HG03066 (cell line): ENCODE data around the gene CNTD1.
"Not testable (repeated sequence)": the region's sequence is repeated elsewhere in the genome, so short reads cannot be mapped to it uniquely, and the experiment has no call there.

Experiments used
- ATAC-seq: cut with Tn5 transposase; IDR thresholded peaks from one replicate; pipeline ENCODE4 v1.9.1; 2021; ENCODE audit warnings: low read depth; ENCODE audit not compliant: unreplicated experiment

Gene CNTD1

GRCh38 chr17:42844761-42845555 lies 46.3 kb downstream of the CNTD1 start:
- ATAC-seq, result no peak

- no peak for ATAC-seq
These were observed 46.9 kb downstream of the CNTD1 start for GRCh38 chr17:42845556-42845917.

GRCh38 chr17:42845918-42846593 lies 47.4 kb downstream of the CNTD1 start:
- no peak for ATAC-seq

GRCh38 chr17:42846594-42847280 lies 48.1 kb downstream of the CNTD1 start:
- no peak for ATAC-seq

GRCh38 chr17:42848093-42848492 lies 49.4 kb downstream of the CNTD1 start:
- no peak for ATAC-seq

- no peak for ATAC-seq
These were observed 50.4 kb downstream of the CNTD1 start for GRCh38 chr17:42849031-42849430.

GRCh38 chr17:42849451-42850181 lies 51.0 kb downstream of the CNTD1 start:
- no peak for ATAC-seq

- no peak for ATAC-seq
These were observed 52.3 kb downstream of the CNTD1 start, which contains the start of gene AOC3 for GRCh38 chr17:42850954-42851353. TSS of gene AOC3 (plus strand) at chr17:42851199. CDS start at chr17:42851344, 145 bp downstream.

GRCh38 chr17:42851371-42852240 lies 52.9 kb downstream of the CNTD1 start:
- ATAC-seq, result not testable (repeated sequence)

- ATAC-seq, result no peak
These were observed 53.7 kb downstream of the CNTD1 start for GRCh38 chr17:42852351-42852750.

GRCh38 chr17:42853004-42853403 lies 54.3 kb downstream of the CNTD1 start:
- no peak for ATAC-seq

- no peak for ATAC-seq
These were observed 54.9 kb downstream of the CNTD1 start for GRCh38 chr17:42853597-42853967.

- ATAC-seq, result no peak
These were observed 55.5 kb downstream of the CNTD1 start for GRCh38 chr17:42853968-42854790.

- ATAC-seq, result no peak
These were observed 56.5 kb downstream of the CNTD1 start for GRCh38 chr17:42855048-42855596.

- not testable (repeated sequence) for ATAC-seq
These were observed 57.4 kb downstream of the CNTD1 start for GRCh38 chr17:42856093-42856492.

GRCh38 chr17:42856516-42856915 lies 57.9 kb downstream of the CNTD1 start:
- not testable (repeated sequence) for ATAC-seq

GRCh38 chr17:42857389-42857788 lies 58.7 kb downstream of the CNTD1 start:
- ATAC-seq, result no peak
